GM19468 (cell line): Measurements from ENCODE around the gene STK4.

ENCODE experiments used
- ATAC-seq: cut with Tn5 transposase; IDR thresholded peaks from one replicate; pipeline ENCODE4 v1.9.1; 2021; ENCODE audit warnings: mild to moderate bottlenecking, moderate library complexity, moderate number of reproducible peaks; ENCODE audit not compliant: unreplicated experiment; ENCODE audit errors: extremely low read depth

STK4 gene

DNA sequence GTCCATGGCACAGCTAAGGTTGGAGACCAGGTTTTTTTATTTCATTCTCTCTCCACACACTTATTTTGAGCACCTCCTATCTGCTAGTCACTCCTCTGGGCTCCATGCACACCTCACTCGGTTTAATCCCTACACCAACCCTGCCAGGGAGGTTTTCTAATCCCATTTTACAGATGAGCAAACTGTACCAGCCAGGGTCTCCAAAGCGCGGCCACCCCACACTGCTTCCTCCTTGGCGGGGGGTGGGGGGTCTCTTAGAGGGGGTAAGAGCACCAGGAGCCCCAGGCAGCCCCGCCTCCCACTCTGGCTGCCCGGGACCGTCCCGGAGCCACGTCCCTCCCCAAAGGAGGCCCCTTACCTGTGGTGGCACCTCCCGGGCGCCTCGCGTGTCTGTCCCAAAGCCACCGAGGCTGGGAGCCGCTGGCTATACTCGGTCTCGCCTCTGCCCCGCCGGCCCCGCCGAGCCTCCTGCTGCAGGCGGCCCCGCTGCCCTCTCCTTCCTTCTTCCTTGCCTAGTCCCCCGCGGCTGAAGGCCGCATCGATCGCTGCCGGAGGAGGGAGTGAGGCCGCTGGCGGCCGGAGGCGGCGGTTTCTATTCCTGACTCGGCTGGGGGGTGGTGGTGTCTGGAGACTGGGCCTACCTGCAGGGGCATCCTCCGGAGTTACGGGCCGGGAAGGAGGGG, 134.4 kb downstream of the STK4 start, which contains the start of gene KCNS1:
Gene KCNS1, minus strand, starts transcription at position 565 of the 683 bp plus-strand sequence. CDS start 1,891 bp downstream, outside the sequence.
- ATAC-seq = no peak

DNA sequence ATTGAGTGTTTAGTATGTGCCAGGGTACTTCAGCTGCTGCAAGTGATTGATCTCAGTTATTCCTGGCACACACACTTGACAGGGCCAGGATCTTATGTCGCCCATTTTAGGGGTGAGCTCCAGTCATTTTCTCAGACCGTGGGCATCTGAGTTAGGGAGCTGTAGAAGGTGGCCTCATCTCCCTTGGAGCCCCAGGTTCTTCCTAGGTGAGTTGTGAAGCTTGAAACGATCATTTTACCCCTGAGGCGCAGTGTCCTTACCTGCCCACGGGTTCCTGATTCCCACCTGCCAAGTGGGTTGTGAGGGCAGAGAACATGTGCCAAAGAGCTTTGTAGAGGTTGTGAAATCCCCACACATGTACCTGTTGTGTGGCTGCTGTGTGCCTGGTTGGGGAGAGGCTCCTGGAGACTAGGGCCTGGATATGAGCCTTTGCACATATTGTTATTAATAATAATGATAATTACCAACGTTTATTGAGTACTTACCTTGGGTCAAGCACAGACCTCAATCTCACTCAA, 135.1 kb downstream of the STK4 start:
- ATAC-seq = no peak

DNA sequence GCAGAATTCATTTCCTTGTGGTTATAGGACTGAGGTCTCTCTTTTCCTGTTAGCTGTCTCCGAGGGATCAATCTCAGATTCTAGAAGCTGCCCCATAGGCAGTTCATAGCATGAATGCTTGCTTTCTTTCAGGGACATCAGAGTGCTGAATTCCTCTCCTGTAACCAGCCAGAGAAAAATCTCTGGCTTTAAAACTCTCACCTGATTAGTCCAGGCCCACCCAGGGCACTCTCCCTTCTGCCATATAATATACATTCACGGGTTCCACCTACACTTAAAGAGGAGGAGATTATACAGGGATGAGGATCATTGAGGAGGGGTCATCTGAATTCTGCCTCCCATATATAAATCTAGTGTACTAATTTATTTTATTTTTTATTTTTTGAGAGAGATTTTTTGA, 136.8 kb downstream of the STK4 start:
- ATAC-seq = no peak

DNA sequence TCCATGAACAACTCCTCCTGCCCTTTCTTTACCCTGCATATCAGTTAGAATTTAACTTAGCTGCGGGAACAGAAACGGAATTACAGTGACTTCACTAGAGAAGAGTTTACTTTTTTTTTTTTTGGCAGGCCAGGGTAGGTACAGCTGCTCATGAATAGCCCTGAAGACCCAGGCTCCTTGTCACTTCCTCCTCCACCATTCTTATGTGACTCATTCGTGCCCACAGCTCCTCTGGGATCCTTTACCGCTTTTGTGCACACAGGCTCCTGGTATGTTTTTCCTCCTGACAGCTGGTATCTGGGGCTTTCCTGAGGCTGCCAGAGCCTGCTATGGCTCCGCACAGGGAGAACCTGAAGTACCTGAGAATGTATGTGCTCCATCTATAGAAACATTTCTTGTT, 138.5 kb downstream of the STK4 start:
- no peak for ATAC-seq

DNA sequence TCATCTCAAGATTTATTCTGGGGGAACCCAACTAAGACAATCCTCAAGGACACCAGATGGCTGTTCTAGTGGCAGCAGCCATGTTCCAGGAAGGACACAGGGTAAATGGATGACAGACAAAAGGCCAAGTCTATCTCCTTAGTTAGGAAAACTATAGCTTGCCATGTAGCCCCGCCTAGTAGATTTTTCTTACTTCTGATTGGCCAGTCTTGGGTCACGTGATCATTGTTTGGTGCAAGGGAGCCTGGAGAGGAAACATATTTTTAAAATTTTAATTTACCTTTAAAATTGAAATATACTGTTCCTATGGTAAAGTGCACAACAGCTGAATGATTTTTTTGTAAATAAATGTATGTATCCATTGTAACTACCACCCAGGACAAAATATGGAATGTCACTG, 139.0 kb downstream of the STK4 start:
- no peak for ATAC-seq

DNA sequence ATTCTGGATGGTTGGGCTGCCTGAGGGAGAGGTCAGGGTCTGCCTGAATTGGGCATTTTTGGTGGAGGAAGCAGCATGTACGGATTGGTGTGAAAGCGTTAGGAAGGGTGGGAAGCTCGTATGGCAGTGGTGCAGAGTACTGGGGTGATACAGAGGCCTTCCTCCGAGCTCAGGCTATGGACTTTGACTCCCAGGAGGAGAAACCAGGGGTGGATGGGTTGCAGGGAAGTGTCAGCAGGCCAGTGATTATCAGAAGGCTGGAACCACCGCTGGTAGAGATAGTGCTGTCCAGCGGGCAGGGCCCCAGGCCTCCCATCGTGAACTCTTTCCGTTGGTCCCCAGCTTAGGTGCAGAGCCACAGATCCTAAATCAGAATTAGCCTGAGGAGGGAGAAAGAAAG, 143.3 kb downstream of the STK4 start:
- ATAC-seq = no peak

DNA sequence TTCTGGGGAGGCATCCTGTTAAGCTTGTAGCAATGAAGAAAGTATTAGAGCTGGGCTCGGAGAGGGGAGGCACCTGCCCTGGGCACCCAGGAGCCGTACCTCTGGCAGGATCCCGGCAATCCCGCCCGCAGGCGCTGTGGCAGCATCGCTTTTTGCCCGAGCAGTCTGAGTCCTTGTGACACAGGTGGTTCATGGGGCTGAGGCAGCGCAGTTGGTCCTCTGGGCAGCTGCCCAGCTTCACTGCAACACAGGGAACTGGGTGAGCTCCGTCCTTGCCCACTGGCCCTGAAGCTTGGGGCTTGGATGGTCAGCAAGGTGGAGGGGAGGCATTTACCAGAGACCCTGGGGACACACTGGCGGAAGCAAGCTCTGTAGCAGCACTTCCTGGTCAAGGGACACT, 144.0 kb downstream of the STK4 start:
- ATAC-seq = no peak

DNA sequence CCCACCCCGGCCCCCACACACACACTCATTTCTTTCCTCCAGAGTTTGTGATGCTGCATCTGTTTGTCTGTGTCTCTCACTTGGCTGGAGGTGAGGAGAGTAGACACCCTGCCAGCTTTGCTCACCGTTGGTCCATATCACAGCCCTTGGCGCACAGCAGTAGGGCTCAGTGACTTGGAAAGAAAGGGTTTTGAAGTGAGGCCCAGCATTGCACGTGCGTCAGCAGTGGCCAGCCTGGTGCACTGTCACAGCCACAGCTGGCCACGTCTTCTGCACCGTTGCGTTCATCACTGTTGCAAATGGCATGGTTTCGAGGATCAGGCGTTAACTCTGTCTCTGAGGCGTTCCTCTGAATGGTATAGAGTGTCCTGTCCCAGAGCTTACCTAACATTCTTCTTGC, 145.0 kb downstream of the STK4 start:
- no peak for ATAC-seq

DNA sequence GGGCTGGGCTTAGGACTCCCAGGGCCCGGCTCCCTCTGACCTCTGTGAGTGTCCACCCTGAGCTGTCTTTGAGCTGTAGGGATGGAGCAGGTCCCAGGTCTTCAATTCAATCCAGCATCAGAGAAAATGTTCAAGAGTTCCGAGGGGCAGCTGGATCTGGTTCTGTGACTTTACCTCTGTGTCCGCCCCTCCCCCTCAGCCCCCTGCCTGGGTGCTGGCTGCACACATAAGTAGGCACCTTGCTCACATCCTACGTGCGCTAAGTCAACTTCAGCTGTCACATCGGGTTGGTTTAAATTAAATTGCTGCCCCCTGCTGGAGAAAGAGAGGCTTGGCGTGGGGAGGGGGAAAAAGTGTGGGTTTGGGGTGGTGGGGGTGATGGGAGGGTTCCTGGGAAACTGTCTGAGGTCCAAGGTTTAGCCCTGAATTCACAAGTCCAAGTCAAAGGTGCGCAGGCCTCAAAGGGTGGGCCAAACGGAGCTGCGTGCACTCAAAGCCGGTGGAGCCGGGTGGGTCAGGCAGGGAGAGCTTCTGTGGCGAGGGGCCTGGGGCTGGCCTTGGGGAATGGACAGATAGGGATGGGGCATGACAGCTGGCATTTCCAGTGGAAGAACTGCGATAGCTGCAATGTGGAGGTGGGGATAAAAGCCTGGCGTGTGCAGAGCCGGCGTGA, 145.6 kb downstream of the STK4 start:
- no peak for ATAC-seq

DNA sequence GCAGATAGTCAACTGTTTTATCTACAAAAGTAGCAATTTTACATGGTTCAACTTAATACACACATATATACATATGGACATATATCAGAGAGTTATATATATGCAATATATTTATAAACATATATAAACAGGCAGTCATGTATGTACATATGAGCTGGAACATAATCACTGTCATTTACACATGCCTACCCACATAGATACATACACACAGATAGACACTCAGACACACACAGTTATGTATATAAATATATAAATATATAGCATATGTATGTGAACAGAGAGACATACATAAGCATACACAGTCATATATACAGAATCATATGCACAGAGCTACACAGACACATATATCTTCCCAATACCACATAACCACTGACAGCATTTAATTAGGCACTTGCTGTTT, 146.4 kb downstream of the STK4 start:
- no peak for ATAC-seq

DNA sequence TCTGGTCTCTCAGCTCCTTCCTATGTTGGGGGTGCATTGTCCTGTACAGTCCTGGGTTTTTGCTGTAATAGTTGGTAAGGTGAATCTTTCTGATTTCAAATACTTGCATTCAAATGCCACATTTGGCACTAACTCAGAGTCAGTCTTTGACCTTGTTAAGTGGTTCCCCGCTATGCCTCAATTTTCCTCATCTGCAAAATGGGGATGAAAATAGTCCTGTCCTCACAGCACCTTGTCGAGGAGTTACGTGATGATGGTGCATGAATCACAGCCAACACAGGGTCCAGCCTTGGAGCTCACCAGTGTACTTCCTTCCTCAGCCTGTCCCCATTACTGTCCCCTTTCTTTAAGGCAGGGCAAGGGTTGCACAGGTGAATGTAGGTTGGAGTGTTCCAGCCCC, 147.6 kb downstream of the STK4 start:
- no peak for ATAC-seq

DNA sequence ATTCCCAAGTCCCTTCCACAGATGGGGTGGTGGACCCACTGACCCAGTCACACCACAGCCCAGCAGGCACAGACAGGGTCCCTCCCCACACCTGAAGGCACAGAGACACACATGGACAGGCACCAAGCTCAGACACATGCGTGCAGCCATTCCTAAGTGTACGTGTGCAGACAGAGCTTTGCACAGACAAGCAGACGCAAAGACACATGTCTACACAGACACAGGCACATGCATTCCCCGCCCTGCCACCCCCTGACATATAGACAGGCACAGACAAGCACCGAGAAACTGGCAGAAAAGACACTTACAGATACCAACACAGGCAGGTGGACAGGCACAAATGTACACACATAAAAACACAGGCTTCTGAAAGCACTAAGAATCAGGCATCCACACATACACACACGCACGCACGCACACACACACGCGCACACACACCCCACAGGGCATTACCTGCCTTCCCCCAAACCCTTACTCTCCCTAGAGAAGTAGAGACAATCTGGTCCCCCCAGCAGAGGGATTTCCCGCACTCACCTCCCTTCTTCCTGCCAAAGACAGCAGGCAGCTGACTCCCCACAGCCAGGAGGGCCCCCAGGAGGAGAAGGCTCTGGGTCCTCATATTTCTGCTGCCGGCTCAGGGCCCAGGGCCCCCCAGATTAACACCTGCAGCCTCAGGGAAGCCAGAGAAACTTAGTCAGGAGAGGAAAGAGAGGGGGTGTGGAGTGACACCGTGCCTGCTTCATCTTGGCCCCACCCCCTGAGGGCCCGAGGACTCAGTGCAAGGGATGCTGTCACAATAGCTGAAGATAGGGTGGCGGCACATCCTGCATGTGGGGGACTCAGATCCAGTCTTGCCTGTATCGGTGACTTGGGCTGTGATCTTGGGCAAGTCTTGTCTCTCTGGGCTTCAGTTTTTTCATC, 148.4 kb downstream of the STK4 start, which contains the start of gene WFDC5:
Gene WFDC5, minus strand, starts transcription at position 710 of the 921 bp plus-strand sequence. Its CDS starts 91 bp downstream, at position 619.
- ATAC-seq = no peak

DNA sequence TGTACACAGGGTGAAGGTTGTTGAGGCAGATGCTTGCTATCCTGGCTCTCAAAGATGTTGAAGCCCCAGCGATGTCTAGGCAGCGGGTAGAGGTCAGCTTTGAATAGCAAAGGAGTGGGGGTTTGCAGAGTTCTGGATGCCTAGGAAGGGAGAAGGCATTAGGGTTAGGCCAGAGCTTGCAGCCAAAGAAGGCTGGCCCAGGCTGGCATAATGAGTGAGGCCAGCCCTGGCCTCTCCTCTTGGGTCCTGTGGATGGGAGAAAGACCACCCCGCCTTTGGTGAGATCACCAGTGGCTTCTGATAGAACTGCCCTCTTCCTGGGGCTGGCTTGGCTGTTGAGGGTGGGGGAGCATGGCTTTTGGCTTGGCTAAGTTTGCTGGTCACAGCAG, 149.1 kb downstream of the STK4 start:
- no peak for ATAC-seq

DNA sequence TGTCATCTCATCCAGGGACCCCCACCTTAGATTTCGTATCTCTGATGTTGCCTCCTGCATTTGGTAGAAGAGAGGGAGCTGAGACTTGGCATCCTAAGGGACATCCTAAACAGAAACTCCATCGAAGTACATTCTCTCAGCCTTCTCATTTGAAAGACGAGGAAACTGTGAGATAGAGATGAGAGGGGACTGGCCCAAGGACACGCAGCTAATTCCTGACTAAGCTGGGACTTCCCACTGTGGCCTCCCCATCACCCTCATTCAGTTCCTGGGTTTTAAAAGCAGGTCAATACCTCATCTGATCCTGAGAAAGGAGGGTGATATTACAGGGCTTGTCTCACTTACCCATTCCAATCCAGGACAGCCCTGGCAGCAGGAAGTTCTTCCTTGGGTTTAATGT, 149.5 kb downstream of the STK4 start:
- ATAC-seq = no peak

DNA sequence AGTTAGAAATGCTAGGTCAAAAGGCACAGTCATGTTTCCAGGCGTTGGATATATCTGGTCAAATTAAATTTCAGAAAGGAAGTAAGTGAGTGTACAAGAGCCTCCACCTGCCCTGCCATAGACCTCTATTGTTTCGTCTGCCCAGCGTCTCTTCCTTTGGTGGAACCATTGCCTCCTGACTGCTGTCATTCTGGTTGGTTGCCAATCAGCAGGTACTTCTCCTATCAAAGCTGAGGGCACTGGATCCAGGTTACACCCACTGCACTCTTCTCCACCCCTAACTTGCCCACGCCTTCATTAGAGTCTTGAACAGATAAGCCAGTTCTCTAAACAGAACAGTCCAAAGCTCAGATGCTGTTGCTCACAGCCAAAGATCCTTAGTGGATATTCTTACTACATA, 151.3 kb downstream of the STK4 start:
- no peak for ATAC-seq

DNA sequence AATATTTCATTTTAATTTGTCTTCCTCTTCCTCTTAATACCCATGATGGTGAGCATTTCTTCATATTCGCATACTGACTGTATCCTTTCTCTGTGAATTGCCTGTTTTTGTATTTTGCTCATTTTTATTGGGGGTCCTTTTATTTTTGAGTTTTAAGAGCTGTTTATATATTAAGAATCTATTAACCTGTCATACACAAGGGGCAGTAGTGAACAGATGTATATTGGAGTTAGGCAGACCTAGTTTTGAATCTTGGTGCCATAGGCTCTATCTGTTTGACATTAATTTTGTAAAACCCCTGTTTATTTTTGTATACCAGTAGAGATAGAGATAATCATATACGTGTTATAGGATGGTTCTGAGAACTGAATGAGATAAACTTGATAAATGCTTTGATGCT, 151.7 kb downstream of the STK4 start:
- ATAC-seq = no peak

DNA sequence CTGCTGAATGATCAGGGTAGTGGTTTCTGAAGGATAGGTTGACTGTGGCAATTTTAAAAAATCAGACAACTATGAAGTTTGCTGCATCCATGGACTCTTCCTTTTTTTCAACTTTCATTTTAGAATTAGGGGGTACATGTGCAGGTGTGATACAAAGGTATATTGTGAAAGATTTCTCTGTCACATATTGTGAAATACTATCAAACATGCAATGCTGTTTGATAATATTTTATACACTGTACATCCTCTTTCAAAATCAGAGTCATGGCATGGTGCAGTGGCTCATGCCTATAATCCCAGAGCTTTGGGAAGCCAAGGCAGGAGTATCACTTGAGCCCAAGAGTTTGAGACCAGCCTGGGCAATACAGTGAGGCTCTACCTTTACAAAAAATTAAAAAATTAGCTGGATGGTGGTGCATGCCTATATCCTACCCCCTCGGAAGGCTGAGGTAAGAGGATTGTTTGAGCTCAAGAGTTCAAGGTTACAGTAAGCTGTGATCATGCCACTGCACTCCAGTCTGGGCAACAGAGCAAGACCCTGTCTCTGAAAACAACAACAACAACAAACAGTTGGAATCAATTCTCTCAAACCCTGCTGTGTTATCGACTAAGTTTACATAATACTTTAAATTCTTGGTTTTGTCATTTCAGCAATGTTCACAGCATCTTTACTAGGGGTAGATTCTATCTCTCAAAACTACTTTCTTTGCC, 153.4 kb downstream of the STK4 start:
- no peak for ATAC-seq

DNA sequence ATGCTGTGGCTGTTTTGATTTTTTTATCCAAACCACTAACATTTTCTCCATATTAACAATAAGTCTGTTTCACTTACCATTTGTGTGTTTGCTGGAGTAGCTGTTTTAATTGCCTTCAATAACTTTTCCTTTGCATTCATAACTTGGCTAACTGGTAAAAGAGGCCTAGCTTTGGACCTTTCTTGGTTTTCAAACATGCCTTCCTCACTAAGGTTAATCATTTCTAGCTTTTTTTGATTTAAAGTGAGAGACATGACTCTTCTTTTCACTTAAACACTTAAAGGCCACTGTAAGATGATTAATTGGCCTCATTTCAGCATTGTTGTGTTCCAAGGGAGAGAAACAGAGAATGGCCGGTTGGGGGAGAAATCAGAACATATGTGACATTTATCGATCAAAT, 155.1 kb downstream of the STK4 start:
- ATAC-seq = no peak

DNA sequence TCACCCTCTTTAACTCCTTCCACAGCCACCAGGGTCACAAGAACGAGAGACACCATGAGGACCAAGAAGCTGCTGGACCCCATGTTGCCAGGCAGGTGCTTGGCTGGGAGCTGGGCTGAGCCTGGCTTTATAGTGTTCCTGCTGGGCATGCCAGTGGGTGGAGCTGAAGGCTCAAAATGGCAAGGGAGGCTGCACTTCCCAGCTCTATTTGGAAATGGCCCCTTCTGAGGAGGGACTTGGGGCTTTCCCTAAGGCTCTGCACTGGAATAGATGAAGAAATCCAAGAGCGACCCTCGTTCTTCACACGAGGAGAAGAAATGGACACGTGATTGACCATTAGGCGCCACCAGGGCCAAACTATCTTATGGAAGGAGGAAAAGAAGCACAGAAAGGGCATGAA, 158.1 kb downstream of the STK4 start, which contains the start of gene WFDC12:
Gene WFDC12, minus strand, starts transcription at position 101 of the 400 bp plus-strand sequence. Its CDS starts 18 bp downstream, at position 83.
- ATAC-seq = no peak

DNA sequence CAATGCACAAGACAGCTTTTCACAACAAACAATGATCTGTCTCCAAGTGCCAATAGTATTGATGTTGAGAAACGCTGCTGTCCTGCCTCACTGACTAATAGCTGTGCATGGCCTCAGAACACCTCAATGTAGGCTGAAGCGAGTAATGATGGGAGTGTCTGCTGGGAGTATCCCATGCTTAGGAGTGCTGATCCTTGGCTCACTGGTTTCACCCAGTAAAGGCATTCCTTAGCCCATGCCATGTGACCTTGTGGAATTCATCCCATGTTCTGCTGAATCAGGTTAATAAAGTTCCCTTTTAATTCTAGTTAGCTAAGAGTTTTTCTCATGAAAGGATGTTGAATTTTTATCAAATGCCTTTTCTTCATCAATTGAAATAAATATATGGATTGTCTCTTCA, 161.8 kb downstream of the STK4 start:
- ATAC-seq = no peak
